ENCODE data around the gene SLC18A2.
"Not testable (repeated sequence)": the region's sequence is repeated elsewhere in the genome, so short reads cannot be mapped to it uniquely, and the experiment has no call there.

SLC18A2 gene

GRCh38 chr10:117266400-117266799 is 25.5 kb downstream of the SLC18A2 start:
- DNase-seq: no peak

- no peak for DNase-seq
These were observed 25.9 kb downstream of the SLC18A2 start for GRCh38 chr10:117266812-117267211.

- DNase-seq: no peak
These were observed 27.3 kb downstream of the SLC18A2 start for GRCh38 chr10:117268258-117268657.

GRCh38 chr10:117268907-117269306 is 28.0 kb downstream of the SLC18A2 start:
- DNase-seq: no peak

GRCh38 chr10:117271427-117271826 is 30.5 kb downstream of the SLC18A2 start:
- no peak for DNase-seq

GRCh38 chr10:117272195-117273076 is 31.5 kb downstream of the SLC18A2 start:
- DNase-seq: no peak

- DNase-seq: no peak
These were observed 33.1 kb downstream of the SLC18A2 start for GRCh38 chr10:117273980-117274379.

GRCh38 chr10:117274509-117274908 is 33.6 kb downstream of the SLC18A2 start:
- DNase-seq: no peak

- DNase-seq: no peak
These were observed 34.2 kb downstream of the SLC18A2 start for GRCh38 chr10:117275121-117275520.

GRCh38 chr10:117277675-117278074 is 36.8 kb downstream of the SLC18A2 start:
- DNase-seq: no peak

- no peak for DNase-seq
These were observed 44.0 kb downstream of the SLC18A2 start for GRCh38 chr10:117284716-117285494.

GRCh38 chr10:117290872-117291271 is 50.0 kb downstream of the SLC18A2 start:
- not testable (repeated sequence) for DNase-seq

- DNase-seq: no peak
These were observed 53.2 kb downstream of the SLC18A2 start for GRCh38 chr10:117294039-117294645.

- no peak for DNase-seq
These were observed 53.8 kb downstream of the SLC18A2 start for GRCh38 chr10:117294735-117295134.

- no peak for DNase-seq
These were observed 57.3 kb downstream of the SLC18A2 start for GRCh38 chr10:117298219-117298618.

- DNase-seq: no peak
These were observed 58.5 kb downstream of the SLC18A2 start for GRCh38 chr10:117299435-117299834.

GRCh38 chr10:117300671-117301070 is 59.8 kb downstream of the SLC18A2 start:
- DNase-seq: no peak

GRCh38 chr10:117303451-117303850 is 62.5 kb downstream of the SLC18A2 start:
- DNase-seq: not testable (repeated sequence)

- DNase-seq: no peak
These were observed 65.8 kb downstream of the SLC18A2 start for GRCh38 chr10:117306674-117307073.

GRCh38 chr10:117311261-117311660 is 70.3 kb downstream of the SLC18A2 start:
- no peak for DNase-seq

- DNase-seq: no peak
These were observed 71.5 kb downstream of the SLC18A2 start for GRCh38 chr10:117312430-117312829.

GRCh38 chr10:117313641-117314040 is 72.7 kb downstream of the SLC18A2 start:
- DNase-seq: no peak

GRCh38 chr10:117316701-117317100 is 75.8 kb downstream of the SLC18A2 start:
- DNase-seq: no peak

- DNase-seq: no peak
These were observed 78.0 kb downstream of the SLC18A2 start for GRCh38 chr10:117318909-117319308.

Data from activated naive CD4-positive, alpha-beta T cell (primary cell).